Stimulated activated CD8-positive, alpha-beta memory T cell treated with anti-CD3 and anti-CD28 coated beads, Interleukin-15, amount 100 ng/mL, for 48 hours (primary cell): ENCODE data around the gene GFRA1.
"Not testable (repeated sequence)": the region's sequence is repeated elsewhere in the genome, so short reads cannot be mapped to it uniquely, and the experiment has no call there.

Source experiments
- DNase-seq, 2 donors: peaks; one replicate each; pipeline ENCODE4 v3.0.0-alpha.2; 2020; ENCODE audit warnings: low read depth in 2 of 2

The GFRA1 gene

GRCh38 chr10:116197946-116198675 lies 74.9 kb downstream of the GFRA1 start:
- no peak for DNase-seq

- no peak for DNase-seq
Observed at GRCh38 chr10:116195583-116195982, 77.4 kb downstream of the GFRA1 start.

- DNase-seq = no peak
Observed at GRCh38 chr10:116195039-116195438, 78.0 kb downstream of the GFRA1 start.

GRCh38 chr10:116194061-116194460 lies 78.9 kb downstream of the GFRA1 start:
- DNase-seq = no peak

GRCh38 chr10:116190883-116191282 lies 82.1 kb downstream of the GFRA1 start:
- no peak for DNase-seq

- DNase-seq = no peak
Observed at GRCh38 chr10:116186273-116186672, 86.7 kb downstream of the GFRA1 start.

GRCh38 chr10:116185199-116185867 lies 87.7 kb downstream of the GFRA1 start:
- DNase-seq = no peak

- DNase-seq = no peak
Observed at GRCh38 chr10:116184512-116184794, 88.6 kb downstream of the GFRA1 start.

GRCh38 chr10:116183733-116184511 lies 89.1 kb downstream of the GFRA1 start:
- no peak for DNase-seq

GRCh38 chr10:116182426-116182825 lies 90.6 kb downstream of the GFRA1 start:
- no peak for DNase-seq

GRCh38 chr10:116178086-116178605 lies 94.9 kb downstream of the GFRA1 start:
- no peak for DNase-seq

GRCh38 chr10:116175231-116175630 lies 97.8 kb downstream of the GFRA1 start:
- DNase-seq = no peak

- no peak for DNase-seq
Observed at GRCh38 chr10:116171505-116171904, 101.5 kb downstream of the GFRA1 start.

- no peak for DNase-seq
Observed at GRCh38 chr10:116170815-116171250, 102.2 kb downstream of the GFRA1 start.

GRCh38 chr10:116169782-116170445 lies 103.1 kb downstream of the GFRA1 start:
- no peak for DNase-seq

GRCh38 chr10:116168745-116169144 lies 104.3 kb downstream of the GFRA1 start:
- no peak for DNase-seq

GRCh38 chr10:116168329-116168728 lies 104.7 kb downstream of the GFRA1 start:
- no peak for DNase-seq

- DNase-seq = not testable (repeated sequence)
Observed at GRCh38 chr10:116165941-116166340, 107.1 kb downstream of the GFRA1 start.

- DNase-seq = no peak
Observed at GRCh38 chr10:116164291-116164690, 108.7 kb downstream of the GFRA1 start.

GRCh38 chr10:116163333-116164131 lies 109.5 kb downstream of the GFRA1 start:
- DNase-seq = no peak

GRCh38 chr10:116162851-116163250 lies 110.2 kb downstream of the GFRA1 start:
- DNase-seq = no peak
